Measurements from ENCODE around the gene NPAS3. TPM values are rescaled to one million over a fixed set of nuclear protein-coding genes. Genes with fewer than 3 reads are reported as not detected.

NPAS3 gene
- total and polyA plus RNA-seq, 7 donors: 0.36 to 6.4 (median 4.6) TPM; not detected in 2

DNA sequence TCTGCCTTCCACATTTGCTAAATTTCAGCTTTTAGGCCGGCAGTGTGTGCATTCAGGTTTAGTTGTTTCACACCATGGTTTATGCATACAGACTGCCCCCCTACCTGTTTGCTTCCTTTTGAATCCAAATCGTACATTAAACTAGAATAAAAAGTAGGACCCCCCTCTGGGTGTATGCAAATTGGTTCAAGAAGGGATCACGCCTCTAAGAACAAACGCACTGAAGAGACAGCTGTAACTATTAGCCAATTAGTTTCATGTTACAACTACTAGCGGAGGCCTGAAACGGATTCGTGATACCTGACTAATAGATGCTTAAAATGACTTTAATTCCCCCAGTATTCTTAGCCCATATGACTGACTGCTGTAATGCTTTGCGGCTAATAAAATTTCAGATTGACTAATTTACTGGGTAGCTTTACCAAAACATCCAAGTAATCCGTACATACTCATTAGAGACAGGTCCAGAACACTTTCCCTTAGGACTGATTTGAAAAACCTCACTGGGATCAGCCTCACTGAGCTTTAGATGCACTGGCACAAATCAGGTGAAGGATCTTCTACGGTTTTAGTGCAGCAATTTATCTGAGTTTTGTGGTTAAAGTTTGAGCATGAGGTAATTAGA is 411.8 kb downstream of the NPAS3 start:
- intact Hi-C loops (cut with DNase I): no loop called here
- no peaks in the 10 kb centered on the region for H3K9me3 ChIP-seq
- 87 to 89% methylated on average over 10 of the region's 10 CpGs for WGBS, 2 donors
- no peak overlapping the region for H3K4me3 ChIP-seq
- no peak overlapping the region for H3K27ac ChIP-seq
- DNase-seq: no peak
- TF ChIP-seq POLR2AphosphoS5 (IDR thresholded peaks at IDR 0.05) (no peak), POLR2A (IDR thresholded peaks at IDR 0.05) (no peak), EP300 (IDR thresholded peaks at IDR 0.05) (no peak)
- TF ChIP-seq, protein P1, sequence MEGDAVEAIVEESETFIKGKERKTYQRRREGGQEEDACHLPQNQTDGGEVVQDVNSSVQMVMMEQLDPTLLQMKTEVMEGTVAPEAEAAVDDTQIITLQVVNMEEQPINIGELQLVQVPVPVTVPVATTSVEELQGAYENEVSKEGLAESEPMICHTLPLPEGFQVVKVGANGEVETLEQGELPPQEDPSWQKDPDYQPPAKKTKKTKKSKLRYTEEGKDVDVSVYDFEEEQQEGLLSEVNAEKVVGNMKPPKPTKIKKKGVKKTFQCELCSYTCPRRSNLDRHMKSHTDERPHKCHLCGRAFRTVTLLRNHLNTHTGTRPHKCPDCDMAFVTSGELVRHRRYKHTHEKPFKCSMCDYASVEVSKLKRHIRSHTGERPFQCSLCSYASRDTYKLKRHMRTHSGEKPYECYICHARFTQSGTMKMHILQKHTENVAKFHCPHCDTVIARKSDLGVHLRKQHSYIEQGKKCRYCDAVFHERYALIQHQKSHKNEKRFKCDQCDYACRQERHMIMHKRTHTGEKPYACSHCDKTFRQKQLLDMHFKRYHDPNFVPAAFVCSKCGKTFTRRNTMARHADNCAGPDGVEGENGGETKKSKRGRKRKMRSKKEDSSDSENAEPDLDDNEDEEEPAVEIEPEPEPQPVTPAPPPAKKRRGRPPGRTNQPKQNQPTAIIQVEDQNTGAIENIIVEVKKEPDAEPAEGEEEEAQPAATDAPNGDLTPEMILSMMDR (IDR thresholded peaks at IDR 0.05): no peak
- no peaks in the 10 kb centered on the region for H3K27me3 ChIP-seq
- no peaks in the 10 kb centered on the region for H3K4me1 ChIP-seq
- H3K36me3 ChIP-seq: no peaks in the 10 kb centered on the region

DNA sequence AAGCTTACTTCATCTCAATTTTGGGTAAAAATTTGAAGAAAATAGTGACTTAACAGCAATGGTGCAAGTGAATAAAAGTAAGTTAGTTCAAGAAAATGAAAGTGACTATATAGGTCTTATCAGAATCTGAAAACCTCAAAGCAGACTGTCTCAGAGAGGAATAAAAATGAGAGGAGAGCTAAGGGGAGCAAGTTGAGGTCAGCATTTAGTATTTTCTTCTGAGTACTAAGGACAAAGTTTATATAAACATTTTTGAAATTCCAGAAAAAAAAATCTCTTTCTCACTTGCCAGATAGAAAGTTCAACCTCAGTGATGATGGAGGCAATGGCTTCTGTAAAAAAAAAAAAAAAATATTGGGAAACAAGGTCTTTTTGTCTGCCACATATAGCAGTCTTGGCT is 414.1 kb downstream of the NPAS3 start:
- intact Hi-C loops (cut with DNase I): no loop called here
- no peaks in the 10 kb centered on the region for H3K9me3 ChIP-seq
- H3K27me3 ChIP-seq: no peaks in the 10 kb centered on the region
- H3K4me1 ChIP-seq: no peaks in the 10 kb centered on the region
- no peak overlapping the region for H3K4me3 ChIP-seq
- TF ChIP-seq POLR2A (IDR thresholded peaks at IDR 0.05) (no peak), EP300 (IDR thresholded peaks at IDR 0.05) (no peak), POLR2AphosphoS5 (IDR thresholded peaks at IDR 0.05) (no peak)
- TF ChIP-seq, protein P1 (IDR thresholded peaks at IDR 0.05): no peak
- no peaks in the 10 kb centered on the region for H3K36me3 ChIP-seq
- H3K27ac ChIP-seq: no peak overlapping the region
- DNase-seq: no peak

DNA sequence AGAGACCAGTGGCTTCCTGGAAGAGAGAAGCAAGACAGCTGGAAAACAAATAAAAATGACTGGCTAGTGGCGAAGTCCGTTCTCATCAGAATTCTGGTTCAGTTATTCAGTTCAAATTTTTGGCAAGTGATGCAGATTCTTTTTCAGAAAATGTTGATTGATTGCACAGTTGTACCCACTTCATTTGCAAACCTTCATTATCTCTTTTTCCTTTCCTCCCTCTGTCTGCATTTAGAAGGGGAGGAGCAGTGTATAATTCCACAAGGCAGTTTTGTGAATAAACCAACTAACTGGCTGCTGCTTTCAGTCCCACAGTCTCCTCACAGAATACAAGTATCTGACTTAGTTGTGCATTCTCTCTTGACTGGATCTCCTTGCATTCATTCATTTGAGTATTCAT is 417.5 kb downstream of the NPAS3 start:
- Histone ChIP-seq H3K27ac (no peak overlapping the region), H3K9me3 (no peaks in the 10 kb centered on the region), H3K4me1 (no peaks in the 10 kb centered on the region), H3K36me3 (no peaks in the 10 kb centered on the region), H3K4me3 (no peak overlapping the region), H3K27me3 (no peaks in the 10 kb centered on the region)
- DNase-seq: no peak
- intact Hi-C loops (cut with DNase I): no loop called here
- WGBS, 2 donors: 69 to 77% methylated on average over 2 of the region's 2 CpGs
- no peak for TF ChIP-seq POLR2A (IDR thresholded peaks at IDR 0.05)
- no peak for TF ChIP-seq EP300 (IDR thresholded peaks at IDR 0.05)
- TF ChIP-seq, protein P1 (IDR thresholded peaks at IDR 0.05): no peak
- TF ChIP-seq POLR2AphosphoS5 (IDR thresholded peaks at IDR 0.05): no peak

DNA sequence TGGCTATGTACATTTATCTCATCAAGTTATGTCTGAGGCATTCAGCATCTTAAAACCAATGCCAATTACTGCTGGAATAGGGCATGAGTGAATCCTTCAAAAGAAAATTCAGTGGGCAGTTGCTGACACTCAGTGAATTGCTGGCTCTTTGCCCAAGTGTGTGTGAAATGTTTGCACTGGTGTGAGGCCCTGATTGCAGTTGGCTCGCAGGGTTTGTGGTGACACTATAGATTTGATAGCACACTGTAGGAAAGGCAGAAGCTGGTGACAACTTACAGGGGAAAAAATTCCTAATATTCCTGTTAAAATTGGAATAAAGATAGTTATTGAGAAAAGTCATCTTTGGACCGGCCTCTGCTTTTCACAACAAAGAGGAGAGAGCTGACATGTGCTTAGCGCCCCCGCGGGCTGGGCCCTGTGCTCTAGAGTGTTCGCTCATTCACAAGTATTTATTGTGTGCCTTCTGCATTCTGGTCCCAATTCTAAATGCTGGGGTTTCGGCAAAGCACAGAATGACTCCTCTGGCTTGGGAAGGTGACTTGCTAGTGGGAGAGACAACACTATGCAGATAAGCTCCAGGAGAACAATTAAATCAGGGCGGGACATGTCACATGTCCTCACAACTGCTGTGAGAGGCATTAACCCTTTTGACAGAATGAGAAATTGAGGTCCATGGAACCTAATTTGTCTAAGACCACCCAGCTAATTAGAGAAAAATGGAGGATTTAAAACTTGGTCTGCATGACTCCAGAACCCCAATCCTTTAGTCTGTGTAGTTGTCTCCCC is 418.7 kb downstream of the NPAS3 start:
- 32 to 71% methylated on average over 8 of the region's 8 CpGs for WGBS, 2 donors
- intact Hi-C loops (cut with DNase I): no loop called here
- Histone ChIP-seq H3K4me3 (no peak overlapping the region), H3K4me1 (no peaks in the 10 kb centered on the region), H3K27ac (no peak overlapping the region), H3K27me3 (no peaks in the 10 kb centered on the region), H3K36me3 (no peaks in the 10 kb centered on the region), H3K9me3 (no peaks in the 10 kb centered on the region)
- no peak for TF ChIP-seq POLR2AphosphoS5 (IDR thresholded peaks at IDR 0.05)
- no peak for TF ChIP-seq POLR2A (IDR thresholded peaks at IDR 0.05)
- no peak for TF ChIP-seq EP300 (IDR thresholded peaks at IDR 0.05)
- TF ChIP-seq, protein P1 (IDR thresholded peaks at IDR 0.05): no peak
- no peak for DNase-seq

Data from sigmoid colon (tissue), 7 donors.